ENCODE data around the gene TRAF7. TPM values are rescaled to one million over a fixed set of nuclear protein-coding genes. Genes with fewer than 3 reads are reported as not detected.
"Not testable (repeated sequence)": the region's sequence is repeated elsewhere in the genome, so short reads cannot be mapped to it uniquely, and the experiment has no call there.

The TRAF7 gene
- total RNA-seq (2014; rRNA removed) (44.9 and 50.7 TPM in 2 replicates), Bru-seq, nascent RNA (percentile 55 among the genes with signal in this experiment), BruChase-seq, experiment 1, labeled RNA remaining after a 6-hour chase (percentile 73 among the genes with signal in this experiment), BruChase-seq, experiment 2, labeled RNA remaining after a 2-hour chase (percentile 68 among the genes with signal in this experiment)
- long read RNA-seq, transcript TRAF7-201 (21 exons, 3,700 nt), result major isoform, 44 of 195 reads
- long read RNA-seq, partial matches to known transcripts, result 139 of 195 reads
- long read RNA-seq, other reads (novel, unspliced or antisense), result 12 of 195 reads

GRCh38 chr16:2155091-2155950, at the start of gene TRAF7:
TRAF7 (plus strand) TSS chr16:2155782; CDS start chr16:2163921, 8,139 bp downstream.
- peak; percentile 80 for ATAC-seq
- H3K4me2 ChIP-seq (ENCODE audit: low read length), result peak within 1 kb of the TSS; percentile 100
- H3K9ac ChIP-seq (ENCODE audit: low read length), result peak within 1 kb of the TSS; percentile 98
- no peak within 1 kb of the TSS for H2AFZ ChIP-seq (ENCODE audit: low read length)
- H3K9me2 ChIP-seq (replicated peaks; ENCODE audit: low read length), result no peaks in the 10 kb centered on the region
- H3F3A ChIP-seq (ENCODE audit: low read length, unreplicated experiment), result peaks cover 19% of the 10 kb centered on the region
- H3K4me1 ChIP-seq (ENCODE audit: insufficient read depth, low read length), result peaks cover 35% of the 10 kb centered on the region
- no TSS peak for BruUV-seq (replicated peaks)
- H3K27ac ChIP-seq (ENCODE audit: low read length), result peak within 1 kb of the TSS; percentile 69
- CTCF ChIA-PET, result no interaction called here
- POLR2A ChIA-PET (ENCODE audit: unreplicated experiment), result interaction anchor here (0.5 to 0.9 kb wide), 6 partner anchors 32 to 1785 kb away, joined by 3 to 11 read pairs (median 5); no protein-coding TSS in a partner anchor
- H3K79me2 ChIP-seq (ENCODE audit: low read length), result peaks cover 73% of the 10 kb centered on the region
- no peaks in the 10 kb centered on the region for H3K9me3 ChIP-seq (ENCODE audit: low read length)
- H3K36me3 ChIP-seq (ENCODE audit: low read depth, low read length), result peaks cover 21% of the 10 kb centered on the region
- H4K20me1 ChIP-seq (ENCODE audit: low read length), result peaks cover 42% of the 10 kb centered on the region
- H3K27me3 ChIP-seq (ENCODE audit: low read length), result no peaks in the 10 kb centered on the region
- intact Hi-C loops (cut with micrococcal nuclease), result loop anchor here (2.0 kb wide), 1 partner anchor 59 kb away; the partner anchor contains the start of gene PGP
- DNase-seq, result peak; percentile 99
- TF ChIP-seq EZH2phosphoT487 (IDR thresholded peaks at IDR 0.05; ENCODE audit: borderline replicate concordance, low read length) (no peak), EZH2 (IDR thresholded peaks at IDR 0.05; ENCODE audit: low read length, unreplicated experiment) (no peak), CTCF (conservative IDR thresholded peaks at IDR 0.05; ENCODE audit: low read depth, low read length) (no peak)
- peak within 1 kb of the TSS; percentile 92 for H3K4me3 ChIP-seq (ENCODE audit: low read length)

- H3K4me3 ChIP-seq (ENCODE audit: low read length); DNase-seq; BruUV-seq (replicated peaks); H4K20me1 ChIP-seq (ENCODE audit: low read length); H3K4me1 ChIP-seq (ENCODE audit: insufficient read depth, low read length); H3F3A ChIP-seq (ENCODE audit: low read length, unreplicated experiment); intact Hi-C loops (cut with micrococcal nuclease); H3K9ac ChIP-seq (ENCODE audit: low read length); ATAC-seq; CTCF ChIA-PET; H3K27ac ChIP-seq (ENCODE audit: low read length); H3K36me3 ChIP-seq (ENCODE audit: low read depth, low read length); H3K27me3 ChIP-seq (ENCODE audit: low read length); POLR2A ChIA-PET (ENCODE audit: unreplicated experiment); H3K79me2 ChIP-seq (ENCODE audit: low read length); H3K9me3 ChIP-seq (ENCODE audit: low read length); H3K4me2 ChIP-seq (ENCODE audit: low read length); H3K9me2 ChIP-seq (replicated peaks; ENCODE audit: low read length); H2AFZ ChIP-seq (ENCODE audit: low read length): not testable (repeated sequence)
Measured at GRCh38 chr16:2106211-2106610, 49.4 kb upstream of the TRAF7 start.

GRCh38 chr16:2107121-2107790, 48.3 kb upstream of the TRAF7 start:
- POLR2A ChIA-PET (ENCODE audit: unreplicated experiment); H2AFZ ChIP-seq (ENCODE audit: low read length): not testable (repeated sequence)

GRCh38 chr16:2107791-2108125, 47.8 kb upstream of the TRAF7 start:
- H3K9me2 ChIP-seq (replicated peaks; ENCODE audit: low read length); CTCF ChIA-PET; H3K9ac ChIP-seq (ENCODE audit: low read length); intact Hi-C loops (cut with micrococcal nuclease); POLR2A ChIA-PET (ENCODE audit: unreplicated experiment); H3K27ac ChIP-seq (ENCODE audit: low read length); H4K20me1 ChIP-seq (ENCODE audit: low read length); H3K36me3 ChIP-seq (ENCODE audit: low read depth, low read length); H3K27me3 ChIP-seq (ENCODE audit: low read length); H2AFZ ChIP-seq (ENCODE audit: low read length); H3K4me1 ChIP-seq (ENCODE audit: insufficient read depth, low read length); BruUV-seq (replicated peaks); DNase-seq; H3F3A ChIP-seq (ENCODE audit: low read length, unreplicated experiment); H3K79me2 ChIP-seq (ENCODE audit: low read length); H3K9me3 ChIP-seq (ENCODE audit: low read length); H3K4me3 ChIP-seq (ENCODE audit: low read length); H3K4me2 ChIP-seq (ENCODE audit: low read length); ATAC-seq: not testable (repeated sequence)

More at GRCh38 chr16:2107121-2107790, 48.3 kb upstream of the TRAF7 start:
- H4K20me1 ChIP-seq (ENCODE audit: low read length); H3K4me2 ChIP-seq (ENCODE audit: low read length); H3K27me3 ChIP-seq (ENCODE audit: low read length); DNase-seq; H3K36me3 ChIP-seq (ENCODE audit: low read depth, low read length); H3K9me2 ChIP-seq (replicated peaks; ENCODE audit: low read length); H3K79me2 ChIP-seq (ENCODE audit: low read length); H3K9ac ChIP-seq (ENCODE audit: low read length); H3K27ac ChIP-seq (ENCODE audit: low read length); H3K9me3 ChIP-seq (ENCODE audit: low read length); BruUV-seq (replicated peaks); CTCF ChIA-PET; ATAC-seq; H3F3A ChIP-seq (ENCODE audit: low read length, unreplicated experiment); H3K4me3 ChIP-seq (ENCODE audit: low read length); intact Hi-C loops (cut with micrococcal nuclease); H3K4me1 ChIP-seq (ENCODE audit: insufficient read depth, low read length): not testable (repeated sequence)

- H3K4me1 ChIP-seq (ENCODE audit: insufficient read depth, low read length); H2AFZ ChIP-seq (ENCODE audit: low read length); H3K9me2 ChIP-seq (replicated peaks; ENCODE audit: low read length); ATAC-seq; POLR2A ChIA-PET (ENCODE audit: unreplicated experiment); H4K20me1 ChIP-seq (ENCODE audit: low read length); H3K9ac ChIP-seq (ENCODE audit: low read length); H3K9me3 ChIP-seq (ENCODE audit: low read length); H3K36me3 ChIP-seq (ENCODE audit: low read depth, low read length); CTCF ChIA-PET; H3K27ac ChIP-seq (ENCODE audit: low read length); H3K27me3 ChIP-seq (ENCODE audit: low read length); DNase-seq; H3K4me2 ChIP-seq (ENCODE audit: low read length); intact Hi-C loops (cut with micrococcal nuclease); H3K79me2 ChIP-seq (ENCODE audit: low read length); BruUV-seq (replicated peaks); H3K4me3 ChIP-seq (ENCODE audit: low read length); H3F3A ChIP-seq (ENCODE audit: low read length, unreplicated experiment): not testable (repeated sequence)
Measured at GRCh38 chr16:2108446-2109270, 46.9 kb upstream of the TRAF7 start.

All from PC-3 (cell line).